Measurements from ENCODE around the gene TRIM41. TPM values are rescaled to one million over a fixed set of nuclear protein-coding genes. Genes with fewer than 3 reads are reported as not detected.

The TRIM41 gene
- total RNA-seq, 1 experiment from 2014 or later = 57.6 TPM

Small RNAs within 50 kb of the gene (microRNA-seq; reads per million reads assigned to microRNA genes)
- gene MIR4638 (ENCODE audit: borderline number of aligned reads, borderline replicate concordance) = not detected

Other genes with a start within 250 kb of the TRIM41 start
- gene BTNL3, start 234.4 kb upstream of the TRIM41 start, total RNA-seq (2021) = not detected in 2 replicates
- gene BTNL9, start 183.0 kb upstream of the TRIM41 start, total RNA-seq (2021) = not detected in 2 replicates
- not detected in 2 replicates for gene OR2V1, start 92.1 kb upstream of the TRIM41 start, total RNA-seq (2021)
- not detected in 2 replicates for gene OR2V2, start 75.7 kb upstream of the TRIM41 start, total RNA-seq (2021)
- 9.2 and 10.4 TPM in 2 replicates for gene TRIM7, start 18.1 kb upstream of the TRIM41 start, total RNA-seq (2021)
- gene RACK1, start 20.6 kb downstream of the TRIM41 start, total RNA-seq (2021) = 2,373 and 2,766 TPM in 2 replicates
- gene TRIM52, start 37.9 kb downstream of the TRIM41 start, total RNA-seq (2021) = 15.2 and 15.7 TPM in 2 replicates
- gene OR4F3, start 144.0 kb downstream of the TRIM41 start, total RNA-seq (2021) = not detected in 2 replicates